Body of pancreas (tissue), 4 donors: Measurements from ENCODE around the gene ZC3H7B. TPM values are rescaled to one million over a fixed set of nuclear protein-coding genes. Genes with fewer than 3 reads are reported as not detected.

Experiments
- ATAC-seq: fragments of 150-250 bp; one replicate; pipeline ENCODE4 v1.9.1; 2016
- DNase-seq, 4 donors: peaks; one replicate each; pipeline ENCODE4 v3.0.0-alpha.2; 2019
- H3K27ac ChIP-seq, 4 donors: fragments of 200-600 bp; sonication (generic); 1 replicate in 3 of 4; 2 replicates in 1 of 4; pipeline versions ENCODE4 v1.5.1 to v1.6.1; 2016 to 2019; ENCODE audit warnings: mild to moderate bottlenecking in 1 of 4, mixed read lengths in 1 of 4, moderate library complexity in 1 of 4
- H3K27me3 ChIP-seq, 2 donors: fragments of 200-600 bp; sonication (generic); one replicate each; pipeline ENCODE4 v1.6.0; 2016; ENCODE audit warnings: mild to moderate bottlenecking in 1 of 2
- H3K36me3 ChIP-seq, 2 donors: fragments of 200-600 bp; sonication (generic); replicated peaks in 1 of 2; 2 replicates each; pipeline ENCODE4 v1.5.1; 2016; ENCODE audit warnings: low read depth in 2 of 2; ENCODE audit not compliant: insufficient read depth in 1 of 2
- H3K4me1 ChIP-seq: fragments of 200-600 bp; sonication (generic); one replicate; pipeline ENCODE4 v1.6.0; 2016
- H3K4me3 ChIP-seq, 2 donors: fragments of 200-600 bp; sonication (generic); 1 replicate in 1 of 2; 2 replicates in 1 of 2; pipeline ENCODE4 v1.5.1; 2016 to 2019
- H3K9me3 ChIP-seq, 3 donors: fragments of 200-600 bp; sonication (generic); 1 replicate in 2 of 3; 2 replicates in 1 of 3; pipeline ENCODE4 v1.5.1; 2016
- POLR2A ChIP-seq, 3 donors: fragments of 450-650 bp; IDR thresholded peaks; one replicate each; pipeline ENCODE4 v1.6.1; 2016; ENCODE audit warnings: antibody characterized with exemption in 3 of 3, mild to moderate bottlenecking in 2 of 3
- whole genome bisulfite sequencing, 2 donors: methylation state at CpG; one replicate each; pipeline ENCODE4 v1.1.5; 2017; 5-methylcytosine and 5-hydroxymethylcytosine counted together
- intact Hi-C: fragments of 100-400 bp; cut with DNase I; formaldehyde crosslinking; loops from one replicate; pipeline ENCODE4 v1.15.1; 2023
- total RNA-seq, 2 donors: library from RNA; depleted of rRNA; stranded (reverse); fragments of >200 nt; gene quantifications; one replicate each; pipeline ENCODE4 v1.1.0, GENCODE V29; 2016
- TF ChIP-seq, protein P1 (sequence below), 7 experiments: fragments of 450-650 bp in 4 of 7; fragments of 200-600 bp in 3 of 7; sonication (generic) in 3 of 7; IDR thresholded peaks; one replicate each; pipeline ENCODE4 v1.5.1; 2016 to 2019; ENCODE audit warnings: antibody characterized with exemption in 7 of 7

The ZC3H7B gene
- total RNA-seq, 2 donors from 2014 or later = 29.8 to 34.3 TPM

- Histone ChIP-seq H3K27ac (no peak overlapping the region), H3K36me3 (peaks cover 11 to 15% of the 10 kb centered on the region in 2 donors), H3K4me3 (no peak overlapping the region), H3K27me3 (no peaks in the 10 kb centered on the region), H3K4me1 (no peaks in the 10 kb centered on the region), H3K9me3 (no peaks in the 10 kb centered on the region)
- WGBS, 2 donors = 96% methylated on average over 8 to 23 of the region's 25 CpGs
- intact Hi-C loops = no loop called here
- no peak for TF ChIP-seq POLR2A (IDR thresholded peaks at IDR 0.05)
- TF ChIP-seq, protein P1, sequence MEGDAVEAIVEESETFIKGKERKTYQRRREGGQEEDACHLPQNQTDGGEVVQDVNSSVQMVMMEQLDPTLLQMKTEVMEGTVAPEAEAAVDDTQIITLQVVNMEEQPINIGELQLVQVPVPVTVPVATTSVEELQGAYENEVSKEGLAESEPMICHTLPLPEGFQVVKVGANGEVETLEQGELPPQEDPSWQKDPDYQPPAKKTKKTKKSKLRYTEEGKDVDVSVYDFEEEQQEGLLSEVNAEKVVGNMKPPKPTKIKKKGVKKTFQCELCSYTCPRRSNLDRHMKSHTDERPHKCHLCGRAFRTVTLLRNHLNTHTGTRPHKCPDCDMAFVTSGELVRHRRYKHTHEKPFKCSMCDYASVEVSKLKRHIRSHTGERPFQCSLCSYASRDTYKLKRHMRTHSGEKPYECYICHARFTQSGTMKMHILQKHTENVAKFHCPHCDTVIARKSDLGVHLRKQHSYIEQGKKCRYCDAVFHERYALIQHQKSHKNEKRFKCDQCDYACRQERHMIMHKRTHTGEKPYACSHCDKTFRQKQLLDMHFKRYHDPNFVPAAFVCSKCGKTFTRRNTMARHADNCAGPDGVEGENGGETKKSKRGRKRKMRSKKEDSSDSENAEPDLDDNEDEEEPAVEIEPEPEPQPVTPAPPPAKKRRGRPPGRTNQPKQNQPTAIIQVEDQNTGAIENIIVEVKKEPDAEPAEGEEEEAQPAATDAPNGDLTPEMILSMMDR (IDR thresholded peaks at IDR 0.05) = no peak
- DNase-seq = no peak
- no peak for ATAC-seq
Observed at GRCh38 chr22:41356430-41357028, 55.2 kb downstream of the ZC3H7B start.

GRCh38 chr22:41357191-41357590, 55.9 kb downstream of the ZC3H7B start:
- H3K36me3 ChIP-seq = peaks cover 11 to 15% of the 10 kb centered on the region in 2 donors
- TF ChIP-seq, protein P1 (IDR thresholded peaks at IDR 0.05) = no peak
- TF ChIP-seq POLR2A (IDR thresholded peaks at IDR 0.05) = no peak
- no peaks in the 10 kb centered on the region for H3K27me3 ChIP-seq
- DNase-seq = no peak
- no peak for ATAC-seq
- H3K27ac ChIP-seq = no peak overlapping the region
- H3K9me3 ChIP-seq = no peaks in the 10 kb centered on the region
- WGBS, 2 donors = 95% methylated on average over 8 to 15 of the region's 16 CpGs
- intact Hi-C loops = no loop called here
- H3K4me1 ChIP-seq = no peaks in the 10 kb centered on the region
- H3K4me3 ChIP-seq = no peak overlapping the region

GRCh38 chr22:41358927-41359326, 57.6 kb downstream of the ZC3H7B start:
- Histone ChIP-seq H3K9me3 (no peaks in the 10 kb centered on the region), H3K27me3 (no peaks in the 10 kb centered on the region), H3K27ac (no peak overlapping the region), H3K4me1 (no peaks in the 10 kb centered on the region), H3K36me3 (peaks cover 11 to 12% of the 10 kb centered on the region in 2 donors), H3K4me3 (no peak overlapping the region)
- intact Hi-C loops = no loop called here
- ATAC-seq (no peak), DNase-seq (no peak)
- 90% methylated on average over 16 to 17 of the region's 17 CpGs for whole genome bisulfite sequencing, 2 donors
- TF ChIP-seq, protein P1 (IDR thresholded peaks at IDR 0.05) = no peak
- TF ChIP-seq POLR2A (IDR thresholded peaks at IDR 0.05) = no peak

DNA sequence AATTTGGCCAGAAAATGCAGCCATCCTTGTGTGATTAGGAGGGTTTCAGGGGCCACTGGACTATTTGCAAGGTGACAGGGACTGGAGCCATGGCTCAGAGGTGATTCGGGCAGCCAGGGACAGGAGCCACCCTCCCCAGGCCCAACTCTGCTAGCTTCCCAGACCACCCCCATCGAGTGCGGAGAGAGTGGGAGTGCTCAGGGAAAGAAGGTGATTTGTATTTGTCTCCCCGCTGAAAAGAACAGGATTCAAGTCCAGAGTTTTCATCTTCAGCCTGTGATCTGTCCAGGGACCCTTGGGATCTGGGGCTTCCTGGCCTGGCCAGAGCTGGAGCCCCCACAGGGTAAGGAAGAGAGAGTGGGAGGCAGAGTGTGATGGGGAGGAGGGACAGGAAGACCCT, 58.1 kb downstream of the ZC3H7B start:
- H3K36me3 ChIP-seq = peaks cover 11 to 12% of the 10 kb centered on the region in 2 donors
- H3K27ac ChIP-seq = no peak overlapping the region
- no peaks in the 10 kb centered on the region for H3K9me3 ChIP-seq
- ATAC-seq = no peak
- H3K4me1 ChIP-seq = peaks cover 3% of the 10 kb centered on the region
- 83 to 85% methylated on average over 4 of the region's 4 CpGs for WGBS, 2 donors
- TF ChIP-seq POLR2A (IDR thresholded peaks at IDR 0.05) = no peak
- TF ChIP-seq, protein P1 (IDR thresholded peaks at IDR 0.05) = no peak
- intact Hi-C loops = no loop called here
- H3K4me3 ChIP-seq = no peak overlapping the region
- H3K27me3 ChIP-seq = no peaks in the 10 kb centered on the region
- DNase-seq = no peak

DNA sequence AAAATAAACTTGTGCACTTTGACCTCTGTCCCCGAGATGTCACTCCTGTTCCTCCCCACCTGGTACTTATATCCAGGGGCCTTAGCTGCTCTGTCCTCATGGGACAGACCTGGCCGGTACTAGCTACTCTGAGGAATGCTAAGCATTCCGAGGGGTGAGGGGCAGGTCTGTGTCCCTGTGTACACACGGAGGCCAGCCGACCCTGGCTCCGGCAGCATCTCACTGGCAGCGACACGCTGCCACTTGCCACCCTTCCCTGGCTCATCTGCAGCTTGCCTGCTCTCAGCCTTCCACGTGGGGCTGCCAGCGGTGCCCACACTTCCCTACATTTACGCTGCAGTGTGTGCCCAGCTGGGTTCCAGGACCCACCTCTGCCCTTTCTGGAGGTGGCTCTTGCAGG, 58.8 kb downstream of the ZC3H7B start:
- H3K36me3 ChIP-seq = peaks cover 11 to 12% of the 10 kb centered on the region in 2 donors
- H3K27ac ChIP-seq = peak overlapping the region in 2 of 4 donors; percentile 15 to 30
- H3K27me3 ChIP-seq = no peaks in the 10 kb centered on the region
- intact Hi-C loops = no loop called here
- no peak for TF ChIP-seq POLR2A (IDR thresholded peaks at IDR 0.05)
- TF ChIP-seq, protein P1 (IDR thresholded peaks at IDR 0.05) = no peak
- 43 to 44% methylated on average over 6 to 11 of the region's 11 CpGs for WGBS, 2 donors
- peak; percentile 54 for ATAC-seq
- peak in 2 of 4 donors; percentile 27 to 48 for DNase-seq
- H3K4me1 ChIP-seq = peaks cover 9% of the 10 kb centered on the region
- no peak overlapping the region for H3K4me3 ChIP-seq
- H3K9me3 ChIP-seq = no peaks in the 10 kb centered on the region
